Measurements from ENCODE around the gene RELL1.
A peak's percentile ranks its signal among the peaks of the same experiment; 100 is the strongest.

RELL1 gene

GRCh38 chr4:37641886-37642849, 44.0 kb downstream of the RELL1 start:
- H3K27ac ChIP-seq, result peak overlapping the region; percentile 52
- DNase-seq (ENCODE audit: low read depth, low spot score), result no peak

DNA sequence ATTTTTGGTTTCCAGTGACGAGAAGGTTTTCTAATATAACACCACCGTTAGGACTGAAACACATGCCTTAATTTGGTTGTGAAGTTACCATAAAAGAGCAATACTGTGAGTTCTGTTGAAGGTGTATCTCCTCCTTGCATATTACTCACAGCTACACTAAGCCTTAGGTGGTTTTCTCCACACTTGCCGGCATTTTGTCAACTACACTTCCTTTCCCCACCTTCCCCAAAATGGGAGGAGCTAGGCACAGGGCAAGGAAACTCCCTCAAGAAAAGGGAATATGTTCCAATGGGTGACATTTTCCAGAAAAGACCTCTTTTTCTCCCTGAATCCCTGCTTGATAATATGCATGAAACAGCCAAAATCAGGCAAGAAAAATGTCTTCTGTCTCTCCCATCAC, 44.8 kb downstream of the RELL1 start:
- peak overlapping the region; percentile 52 for H3K27ac ChIP-seq
- DNase-seq (ENCODE audit: low read depth, low spot score), result no peak

DNA sequence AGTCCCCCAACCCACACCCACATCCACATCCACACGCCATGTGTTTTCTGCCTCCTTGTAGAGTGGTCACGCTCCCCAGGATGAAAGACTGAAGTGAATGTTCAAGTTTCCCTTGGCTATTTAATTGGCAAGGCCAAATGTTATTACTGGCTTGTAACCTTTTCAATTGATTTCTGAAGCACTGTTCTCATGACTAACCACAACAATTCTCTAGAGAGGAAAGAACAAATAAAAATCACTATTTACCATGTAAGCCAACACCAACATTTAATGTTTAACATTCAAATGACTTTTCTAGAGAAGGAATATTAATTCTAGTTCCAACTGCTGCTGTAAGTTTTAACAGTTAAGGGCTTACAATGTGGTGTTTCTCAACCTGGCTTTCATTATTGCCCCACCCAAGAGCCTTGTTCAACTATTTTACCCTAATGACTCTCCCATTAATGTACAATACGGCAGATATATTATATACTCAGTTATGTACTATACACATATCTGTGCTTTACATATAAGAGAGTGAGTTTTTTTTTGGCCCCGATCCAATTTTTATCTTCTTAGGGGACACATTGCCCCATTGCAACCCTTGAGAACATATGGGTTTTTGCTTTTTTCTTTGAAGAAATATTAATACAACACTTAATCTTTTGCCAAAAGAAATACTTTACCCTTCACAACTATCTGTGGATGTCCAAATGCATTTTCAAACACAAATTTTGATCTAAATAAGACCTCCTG, 46.5 kb downstream of the RELL1 start:
- DNase-seq (ENCODE audit: low read depth, low spot score), result no peak

DNA sequence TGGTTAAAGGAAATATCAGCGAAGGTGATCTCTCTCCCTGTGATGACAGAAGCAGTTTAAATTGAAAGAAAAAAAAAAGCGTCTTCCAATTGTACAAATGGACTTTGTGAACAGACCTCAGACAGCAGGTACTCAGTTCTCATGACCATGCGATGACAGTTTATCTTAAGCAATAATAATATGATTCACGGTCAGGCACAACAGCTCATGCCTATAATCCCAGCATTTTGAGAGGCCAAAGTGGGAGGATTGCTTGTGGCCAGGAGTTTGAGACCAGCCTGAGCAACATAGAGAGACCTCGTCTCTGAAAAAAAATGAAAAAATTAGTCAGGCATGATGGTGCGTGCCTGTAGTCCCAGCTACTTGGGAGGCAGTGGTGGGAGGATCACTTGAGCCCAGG, 51.0 kb downstream of the RELL1 start:
- no peak overlapping the region for H3K27ac ChIP-seq
- DNase-seq (ENCODE audit: low read depth, low spot score), result no peak

More for the DNA sequence above, 46.5 kb downstream of the RELL1 start:
- H3K27ac ChIP-seq, result no peak overlapping the region

DNA sequence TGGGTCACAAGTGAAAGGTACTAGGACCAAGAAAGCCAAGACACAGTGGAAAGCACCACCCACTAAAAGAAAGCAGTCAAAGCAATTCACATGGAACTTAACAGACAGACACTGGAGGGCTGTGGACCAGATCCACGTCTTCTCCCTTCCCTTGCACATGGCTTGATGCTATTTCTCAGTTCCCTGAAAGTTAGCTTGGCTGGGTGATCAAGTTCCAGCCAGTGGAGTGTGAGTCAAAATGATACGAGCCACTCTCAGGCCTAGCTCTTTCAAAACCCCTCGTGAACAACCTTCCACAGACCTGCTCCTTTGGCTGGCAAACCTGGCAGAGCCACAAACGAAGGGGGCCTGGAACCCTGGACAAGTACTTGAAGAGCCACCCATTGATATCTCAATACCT, 52.0 kb downstream of the RELL1 start:
- H3K27ac ChIP-seq, result no peak overlapping the region
- DNase-seq (ENCODE audit: low read depth, low spot score), result no peak

GRCh38 chr4:37632836-37633235, 53.3 kb downstream of the RELL1 start:
- no peak for DNase-seq (ENCODE audit: low read depth, low spot score)
- H3K27ac ChIP-seq, result no peak overlapping the region

GRCh38 chr4:37631551-37631950, 54.6 kb downstream of the RELL1 start:
- H3K27ac ChIP-seq, result no peak overlapping the region
- no peak for DNase-seq (ENCODE audit: low read depth, low spot score)

- DNase-seq (ENCODE audit: low read depth, low spot score), result no peak
- no peak overlapping the region for H3K27ac ChIP-seq
These were observed 56.5 kb downstream of the RELL1 start for GRCh38 chr4:37629713-37630112.

- no peak overlapping the region for H3K27ac ChIP-seq
- DNase-seq (ENCODE audit: low read depth, low spot score), result no peak
These were observed 57.1 kb downstream of the RELL1 start for GRCh38 chr4:37628977-37629609.

GRCh38 chr4:37627263-37627662, 58.9 kb downstream of the RELL1 start:
- no peak overlapping the region for H3K27ac ChIP-seq
- DNase-seq (ENCODE audit: low read depth, low spot score), result no peak

DNA sequence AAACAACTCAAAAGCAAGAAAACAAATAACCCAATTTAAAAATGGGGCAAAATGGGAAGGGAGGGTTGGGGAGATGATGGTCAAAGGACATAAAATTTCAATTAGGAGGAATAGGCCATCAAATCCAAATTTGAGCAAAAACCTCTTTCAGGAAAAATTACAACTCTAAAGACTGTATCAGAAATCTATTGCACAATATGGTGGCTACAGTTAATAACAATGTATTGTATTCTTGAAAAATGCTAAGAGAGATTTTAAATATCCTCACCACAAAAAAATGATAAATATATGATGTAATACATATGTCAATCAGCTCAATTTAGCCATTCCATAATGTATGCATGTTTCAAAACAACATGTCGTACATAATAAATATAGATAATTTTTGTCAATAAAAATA, 60.7 kb downstream of the RELL1 start:
- no peak for DNase-seq (ENCODE audit: low read depth, low spot score)
- H3K27ac ChIP-seq, result no peak overlapping the region

- H3K27ac ChIP-seq, result no peak overlapping the region
- DNase-seq (ENCODE audit: low read depth, low spot score), result no peak
These were observed 62.2 kb downstream of the RELL1 start for GRCh38 chr4:37623940-37624339.

DNA sequence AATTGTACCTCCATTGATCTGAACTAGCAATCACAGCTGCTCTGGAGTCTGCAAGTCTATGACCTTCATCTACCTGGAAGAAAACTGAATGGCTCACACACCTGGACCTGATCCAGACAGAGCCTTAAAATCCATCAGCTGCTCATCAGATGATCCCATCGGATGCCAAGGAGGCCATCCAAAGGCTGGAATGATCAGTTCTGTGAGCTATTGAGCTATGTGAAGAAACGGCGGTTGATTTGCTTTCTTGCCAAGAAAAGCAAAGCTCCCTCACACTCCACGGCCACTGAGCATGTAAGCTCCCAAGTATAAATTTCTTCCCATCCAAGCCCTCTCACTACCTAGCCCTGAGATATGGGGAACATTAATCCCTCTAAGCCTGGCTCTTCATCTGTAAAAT, 63.1 kb downstream of the RELL1 start:
- DNase-seq (ENCODE audit: low read depth, low spot score), result no peak

GRCh38 chr4:37620176-37620575, 66.0 kb downstream of the RELL1 start:
- no peak overlapping the region for H3K27ac ChIP-seq
- no peak for DNase-seq (ENCODE audit: low read depth, low spot score)

More for the DNA sequence above, 63.1 kb downstream of the RELL1 start:
- no peak overlapping the region for H3K27ac ChIP-seq

DNA sequence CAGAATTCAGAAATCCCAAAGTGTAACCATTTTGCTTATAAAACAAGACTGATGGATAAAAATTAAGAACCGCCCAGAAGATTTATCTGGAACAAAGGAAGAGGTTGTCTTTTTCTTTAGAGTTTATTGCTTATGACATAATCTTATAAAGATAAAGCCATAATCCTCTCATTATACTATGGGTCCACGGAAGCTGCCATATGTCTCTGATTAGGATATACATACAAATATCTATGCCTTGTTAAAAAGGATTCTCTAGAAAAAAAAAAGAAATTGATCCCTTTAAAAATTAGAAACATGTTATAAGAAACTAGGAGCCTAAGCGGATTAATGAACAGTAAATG, 70.5 kb downstream of the RELL1 start:
- DNase-seq (ENCODE audit: low read depth, low spot score), result no peak
- H3K27ac ChIP-seq, result no peak overlapping the region

DNA sequence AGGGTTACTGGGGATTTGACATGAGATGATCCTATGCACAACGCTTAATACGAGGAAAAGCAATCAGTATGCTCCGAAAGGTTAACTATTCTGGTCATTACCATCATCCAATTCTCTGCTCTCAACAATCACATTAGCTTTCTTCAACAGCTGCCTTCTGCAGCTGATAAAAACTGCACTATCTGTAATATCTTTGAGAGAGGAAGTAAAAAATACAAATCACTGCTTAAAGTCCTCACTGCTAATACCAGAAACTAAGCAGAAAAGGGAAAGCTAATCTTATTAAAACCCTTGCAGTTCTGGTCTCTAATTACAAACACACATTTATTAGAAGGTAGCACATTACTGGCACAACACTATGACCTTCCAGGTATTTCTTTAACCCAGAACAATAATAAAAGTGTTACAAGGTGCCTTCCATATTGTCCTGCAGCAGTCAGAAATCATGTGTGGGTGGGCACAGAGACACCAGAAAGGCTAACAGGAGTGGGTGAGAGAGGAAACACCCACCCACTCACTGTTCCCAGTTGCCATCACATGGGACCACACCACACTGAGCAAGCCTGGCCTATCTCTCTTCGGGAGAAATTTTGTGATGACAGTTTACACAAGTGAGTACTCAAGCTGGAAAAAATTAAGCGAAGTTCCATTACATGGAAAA, 71.0 kb downstream of the RELL1 start:
- DNase-seq (ENCODE audit: low read depth, low spot score), result no peak
- no peak overlapping the region for H3K27ac ChIP-seq

- DNase-seq (ENCODE audit: low read depth, low spot score), result no peak
- no peak overlapping the region for H3K27ac ChIP-seq
These were observed 73.4 kb downstream of the RELL1 start for GRCh38 chr4:37612811-37613210.

- no peak overlapping the region for H3K27ac ChIP-seq
- DNase-seq (ENCODE audit: low read depth, low spot score), result no peak
These were observed 76.5 kb downstream of the RELL1 start for GRCh38 chr4:37609626-37610025.

DNA sequence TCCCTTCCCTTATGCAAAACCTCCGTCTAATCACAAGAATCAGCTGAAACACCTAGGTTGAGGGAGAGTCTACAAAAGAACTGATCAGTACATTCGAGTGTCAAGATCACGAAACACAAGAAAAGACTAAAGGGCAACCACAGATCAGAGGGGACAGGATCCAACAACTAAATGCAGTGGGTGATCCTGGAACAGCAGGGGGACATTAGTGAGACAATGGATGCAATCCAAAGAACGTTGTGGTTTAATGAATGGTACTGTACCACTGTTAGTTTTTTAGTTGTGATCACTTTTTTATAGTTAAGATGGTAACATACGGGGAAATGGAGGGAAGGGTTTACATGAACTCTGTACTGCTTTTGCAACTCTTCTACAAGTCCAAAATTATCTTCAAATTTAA, 79.2 kb downstream of the RELL1 start:
- H3K27ac ChIP-seq, result no peak overlapping the region
- no peak for DNase-seq (ENCODE audit: low read depth, low spot score)

DNA sequence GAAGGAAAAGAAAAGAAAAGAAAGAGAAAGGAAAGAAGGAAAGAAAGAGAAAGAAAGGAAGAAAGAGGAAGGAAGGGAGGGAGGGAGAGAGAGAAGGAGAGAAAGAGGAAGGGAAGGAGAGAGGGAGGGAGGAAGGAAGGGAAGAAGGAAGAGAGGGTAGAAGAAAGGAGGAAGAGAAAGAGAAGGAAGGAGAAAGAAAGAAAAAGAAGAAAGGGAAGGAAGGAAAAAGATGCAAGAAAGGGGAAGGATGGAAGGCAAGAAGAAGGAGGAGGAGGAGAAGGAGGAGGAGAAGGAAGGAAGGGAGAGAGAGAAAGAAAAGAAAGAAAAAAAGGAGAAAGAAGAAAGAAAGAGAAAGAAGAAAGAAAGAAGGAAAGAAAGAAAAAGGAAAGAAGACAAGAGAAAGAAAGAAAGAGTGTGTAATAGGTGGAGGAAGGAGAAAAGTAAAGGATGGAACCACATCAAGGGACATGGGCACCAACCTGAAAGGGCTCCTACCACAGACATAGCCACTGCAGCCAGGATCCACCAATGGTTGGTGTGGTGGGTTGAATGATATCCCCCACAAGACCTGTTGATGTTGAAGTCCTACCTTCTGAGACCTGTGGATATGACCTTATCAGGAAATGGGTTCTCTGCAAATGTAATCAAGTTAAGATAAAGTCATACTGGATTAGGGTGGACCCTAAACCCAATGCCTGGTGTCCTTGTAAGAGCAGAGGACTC, 80.2 kb downstream of the RELL1 start:
- no peak for DNase-seq (ENCODE audit: low read depth, low spot score)
- H3K27ac ChIP-seq, result no peak overlapping the region
